Measurements from ENCODE around the gene UBALD2. TPM values are rescaled to one million over a fixed set of nuclear protein-coding genes. Genes with fewer than 3 reads are reported as not detected.

Gene UBALD2
- polyA plus RNA-seq, 1 donor from 2014 or later, result 7.5 TPM

DNA sequence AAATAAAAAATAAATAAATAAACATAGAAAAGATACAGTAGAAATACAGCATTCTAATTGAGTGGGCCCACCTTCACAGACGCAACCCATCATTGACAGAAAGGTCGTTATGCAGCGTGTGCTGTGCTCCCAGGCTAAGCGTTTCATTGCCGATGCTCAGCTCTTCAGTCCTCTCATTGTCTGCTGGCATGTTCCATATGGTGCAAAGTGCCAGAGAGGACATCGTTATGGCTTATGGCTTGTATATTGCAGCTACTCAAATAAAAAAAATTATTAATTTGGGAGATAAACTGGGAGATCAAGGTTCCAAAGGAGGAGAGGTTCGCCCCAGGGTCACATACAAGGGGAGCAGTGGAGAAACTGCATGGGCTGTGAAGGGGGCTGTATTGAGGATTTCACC lies 11.3 kb upstream of the UBALD2 start:
- Histone ChIP-seq H2AFZ (ENCODE audit: low read depth, low read length) (no peak overlapping the region), H3K79me2 (replicated peaks; ENCODE audit: insufficient read depth, low read length) (no peaks in the 10 kb centered on the region), H3K4me3 (ENCODE audit: low read length) (no peak overlapping the region), H3K9ac (ENCODE audit: low read length) (no peak overlapping the region), H3K9me3 (ENCODE audit: low read length) (no peaks in the 10 kb centered on the region), H3K27me3 (ENCODE audit: insufficient read depth, low read depth, low read length) (no peaks in the 10 kb centered on the region), H3K4me2 (ENCODE audit: low read length) (no peak overlapping the region), H4K20me1 (ENCODE audit: insufficient read depth) (no peaks in the 10 kb centered on the region), H3K27ac (ENCODE audit: low read length) (no peak overlapping the region), H3K36me3 (ENCODE audit: insufficient read depth, low read length) (no peaks in the 10 kb centered on the region), H3F3A (ENCODE audit: insufficient read depth, low read length, poor library complexity, severe bottlenecking) (no peaks in the 10 kb centered on the region), H3K9me2 (ENCODE audit: insufficient read depth, low read length) (no peaks in the 10 kb centered on the region)
- TF ChIP-seq MXI1 (conservative IDR thresholded peaks at IDR 0.05; ENCODE audit: poor library complexity, severe bottlenecking) (no peak), EP300 (conservative IDR thresholded peaks at IDR 0.05; ENCODE audit: poor library complexity, severe bottlenecking) (no peak), SMC3 (conservative IDR thresholded peaks at IDR 0.05; ENCODE audit: poor library complexity) (no peak), POLR2AphosphoS5 (IDR thresholded peaks at IDR 0.05) (no peak), EZH2 (IDR thresholded peaks at IDR 0.05; ENCODE audit: borderline replicate concordance, insufficient read depth, low read length, poor library complexity, severe bottlenecking) (no peak), RAD21 (conservative IDR thresholded peaks at IDR 0.05) (no peak), TAF1 (IDR thresholded peaks at IDR 0.05; ENCODE audit: low read depth) (no peak)
- TF ChIP-seq, protein P1, sequence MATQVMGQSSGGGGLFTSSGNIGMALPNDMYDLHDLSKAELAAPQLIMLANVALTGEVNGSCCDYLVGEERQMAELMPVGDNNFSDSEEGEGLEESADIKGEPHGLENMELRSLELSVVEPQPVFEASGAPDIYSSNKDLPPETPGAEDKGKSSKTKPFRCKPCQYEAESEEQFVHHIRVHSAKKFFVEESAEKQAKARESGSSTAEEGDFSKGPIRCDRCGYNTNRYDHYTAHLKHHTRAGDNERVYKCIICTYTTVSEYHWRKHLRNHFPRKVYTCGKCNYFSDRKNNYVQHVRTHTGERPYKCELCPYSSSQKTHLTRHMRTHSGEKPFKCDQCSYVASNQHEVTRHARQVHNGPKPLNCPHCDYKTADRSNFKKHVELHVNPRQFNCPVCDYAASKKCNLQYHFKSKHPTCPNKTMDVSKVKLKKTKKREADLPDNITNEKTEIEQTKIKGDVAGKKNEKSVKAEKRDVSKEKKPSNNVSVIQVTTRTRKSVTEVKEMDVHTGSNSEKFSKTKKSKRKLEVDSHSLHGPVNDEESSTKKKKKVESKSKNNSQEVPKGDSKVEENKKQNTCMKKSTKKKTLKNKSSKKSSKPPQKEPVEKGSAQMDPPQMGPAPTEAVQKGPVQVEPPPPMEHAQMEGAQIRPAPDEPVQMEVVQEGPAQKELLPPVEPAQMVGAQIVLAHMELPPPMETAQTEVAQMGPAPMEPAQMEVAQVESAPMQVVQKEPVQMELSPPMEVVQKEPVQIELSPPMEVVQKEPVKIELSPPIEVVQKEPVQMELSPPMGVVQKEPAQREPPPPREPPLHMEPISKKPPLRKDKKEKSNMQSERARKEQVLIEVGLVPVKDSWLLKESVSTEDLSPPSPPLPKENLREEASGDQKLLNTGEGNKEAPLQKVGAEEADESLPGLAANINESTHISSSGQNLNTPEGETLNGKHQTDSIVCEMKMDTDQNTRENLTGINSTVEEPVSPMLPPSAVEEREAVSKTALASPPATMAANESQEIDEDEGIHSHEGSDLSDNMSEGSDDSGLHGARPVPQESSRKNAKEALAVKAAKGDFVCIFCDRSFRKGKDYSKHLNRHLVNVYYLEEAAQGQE (IDR thresholded peaks at IDR 0.05; ENCODE audit: borderline replicate concordance), result no peak
- TF ChIP-seq, protein P2, sequence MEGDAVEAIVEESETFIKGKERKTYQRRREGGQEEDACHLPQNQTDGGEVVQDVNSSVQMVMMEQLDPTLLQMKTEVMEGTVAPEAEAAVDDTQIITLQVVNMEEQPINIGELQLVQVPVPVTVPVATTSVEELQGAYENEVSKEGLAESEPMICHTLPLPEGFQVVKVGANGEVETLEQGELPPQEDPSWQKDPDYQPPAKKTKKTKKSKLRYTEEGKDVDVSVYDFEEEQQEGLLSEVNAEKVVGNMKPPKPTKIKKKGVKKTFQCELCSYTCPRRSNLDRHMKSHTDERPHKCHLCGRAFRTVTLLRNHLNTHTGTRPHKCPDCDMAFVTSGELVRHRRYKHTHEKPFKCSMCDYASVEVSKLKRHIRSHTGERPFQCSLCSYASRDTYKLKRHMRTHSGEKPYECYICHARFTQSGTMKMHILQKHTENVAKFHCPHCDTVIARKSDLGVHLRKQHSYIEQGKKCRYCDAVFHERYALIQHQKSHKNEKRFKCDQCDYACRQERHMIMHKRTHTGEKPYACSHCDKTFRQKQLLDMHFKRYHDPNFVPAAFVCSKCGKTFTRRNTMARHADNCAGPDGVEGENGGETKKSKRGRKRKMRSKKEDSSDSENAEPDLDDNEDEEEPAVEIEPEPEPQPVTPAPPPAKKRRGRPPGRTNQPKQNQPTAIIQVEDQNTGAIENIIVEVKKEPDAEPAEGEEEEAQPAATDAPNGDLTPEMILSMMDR (IDR thresholded peaks at IDR 0.05; ENCODE audit: poor library complexity, severe bottlenecking), result no peak

DNA sequence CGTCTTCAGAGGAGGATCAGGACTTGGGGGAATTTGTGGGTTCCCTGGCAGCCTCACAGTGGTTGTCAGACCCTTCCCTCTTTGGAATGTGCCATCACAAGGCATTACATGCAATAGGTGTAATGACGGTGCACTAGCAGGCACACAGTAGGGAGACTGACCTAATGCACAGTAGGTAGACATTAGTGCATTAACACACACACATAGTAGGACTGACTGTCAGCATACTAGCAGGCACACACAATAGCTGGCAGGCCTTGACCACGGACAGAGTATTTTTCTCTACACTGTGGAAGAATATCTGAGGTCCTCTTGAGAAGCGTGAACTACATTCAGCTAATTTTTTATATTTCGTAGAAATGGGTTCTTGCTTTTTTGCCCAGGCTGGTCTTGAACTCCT lies 10.9 kb upstream of the UBALD2 start:
- H3K79me2 ChIP-seq (replicated peaks; ENCODE audit: insufficient read depth, low read length), result no peaks in the 10 kb centered on the region
- no peaks in the 10 kb centered on the region for H4K20me1 ChIP-seq (ENCODE audit: insufficient read depth)
- no peaks in the 10 kb centered on the region for H3K9me3 ChIP-seq (ENCODE audit: low read length)
- no peak overlapping the region for H3K4me2 ChIP-seq (ENCODE audit: low read length)
- H2AFZ ChIP-seq (ENCODE audit: low read depth, low read length), result no peak overlapping the region
- TF ChIP-seq TAF1 (IDR thresholded peaks at IDR 0.05; ENCODE audit: low read depth) (no peak), SMC3 (conservative IDR thresholded peaks at IDR 0.05; ENCODE audit: poor library complexity) (no peak), MXI1 (conservative IDR thresholded peaks at IDR 0.05; ENCODE audit: poor library complexity, severe bottlenecking) (no peak), RAD21 (conservative IDR thresholded peaks at IDR 0.05) (no peak), POLR2AphosphoS5 (IDR thresholded peaks at IDR 0.05) (no peak), EZH2 (IDR thresholded peaks at IDR 0.05; ENCODE audit: borderline replicate concordance, insufficient read depth, low read length, poor library complexity, severe bottlenecking) (no peak)
- TF ChIP-seq, protein P1 (IDR thresholded peaks at IDR 0.05; ENCODE audit: borderline replicate concordance), result no peak
- no peak overlapping the region for H3K4me3 ChIP-seq (ENCODE audit: low read length)
- no peak overlapping the region for H3K27ac ChIP-seq (ENCODE audit: low read length)
- H3K9ac ChIP-seq (ENCODE audit: low read length), result no peak overlapping the region
- H3K9me2 ChIP-seq (ENCODE audit: insufficient read depth, low read length), result no peaks in the 10 kb centered on the region
- H3F3A ChIP-seq (ENCODE audit: insufficient read depth, low read length, poor library complexity, severe bottlenecking), result no peaks in the 10 kb centered on the region
- H3K36me3 ChIP-seq (ENCODE audit: insufficient read depth, low read length), result no peaks in the 10 kb centered on the region
- no peaks in the 10 kb centered on the region for H3K27me3 ChIP-seq (ENCODE audit: insufficient read depth, low read depth, low read length)
